Subcutaneous abdominal adipose tissue (tissue), 5 donors: ENCODE data around the gene ENOX2.

Source experiments
- H3K27ac ChIP-seq: one replicate; pipeline ENCODE4 v1.7.0; 2013; ENCODE audit warnings: low read depth, mild to moderate bottlenecking, inconsistent platforms, low read length, moderate library complexity
- H3K27me3 ChIP-seq, 5 donors: one replicate each; pipeline ENCODE4 v1.7.0; 2013; ENCODE audit warnings: low read length in 5 of 5, inconsistent platforms in 1 of 5; ENCODE audit not compliant: control insufficient read depth in 5 of 5, insufficient read depth in 4 of 5
- H3K36me3 ChIP-seq, 5 donors: one replicate each; pipeline ENCODE4 v1.7.0; 2013; ENCODE audit warnings: low read length in 5 of 5; ENCODE audit not compliant: control insufficient read depth in 5 of 5, insufficient read depth in 5 of 5
- H3K4me1 ChIP-seq, 5 donors: one replicate each; pipeline ENCODE4 v1.7.0; 2013; ENCODE audit warnings: low read length in 5 of 5, mild to moderate bottlenecking in 3 of 5, moderate library complexity in 1 of 5; ENCODE audit not compliant: control insufficient read depth in 5 of 5, insufficient read depth in 5 of 5
- H3K4me3 ChIP-seq, 5 donors: one replicate each; pipeline ENCODE4 v1.7.0; 2013; ENCODE audit warnings: low read length in 5 of 5, low read depth in 1 of 5
- H3K9ac ChIP-seq, 5 donors: one replicate each; pipeline ENCODE4 v1.7.0; 2013; ENCODE audit warnings: low read length in 5 of 5, mild to moderate bottlenecking in 4 of 5, moderate library complexity in 3 of 5
- H3K9me3 ChIP-seq, 5 donors: one replicate each; pipeline ENCODE4 v1.7.0; 2013; ENCODE audit warnings: low read length in 5 of 5; ENCODE audit not compliant: control insufficient read depth in 5 of 5
- donor health status: healthy.
- donor health status: healthy.
- donor health status: healthy.
- donor health status: healthy.
- donor health status: healthy.

ENOX2 gene

GRCh38 chrX:130578906-130579305 lies 324.1 kb downstream of the ENOX2 start:
- Histone ChIP-seq H3K9me3 (no peaks in the 10 kb centered on the region), H3K4me3 (no peak overlapping the region), H3K27me3 (peaks cover 0 to 6% (median 3%) of the 10 kb centered on the region in 5 donors), H3K27ac (no peak overlapping the region), H3K36me3 (no peaks in the 10 kb centered on the region), H3K9ac (no peak overlapping the region), H3K4me1 (no peaks in the 10 kb centered on the region)

GRCh38 chrX:130577431-130577830 lies 325.6 kb downstream of the ENOX2 start:
- no peak overlapping the region for H3K27ac ChIP-seq
- H3K4me3 ChIP-seq, result no peak overlapping the region
- H3K9me3 ChIP-seq, result no peaks in the 10 kb centered on the region
- no peaks in the 10 kb centered on the region for H3K36me3 ChIP-seq
- H3K27me3 ChIP-seq, result peaks cover 0 to 6% (median 3%) of the 10 kb centered on the region in 5 donors
- H3K4me1 ChIP-seq, result no peaks in the 10 kb centered on the region
- no peak overlapping the region for H3K9ac ChIP-seq

- Histone ChIP-seq H3K4me3 (no peak overlapping the region), H3K9ac (no peak overlapping the region), H3K27me3 (peaks cover 0 to 6% (median 3%) of the 10 kb centered on the region in 5 donors)
Measured at GRCh38 chrX:130575831-130576389, 327.1 kb downstream of the ENOX2 start.

More at GRCh38 chrX:130575831-130576389, 327.1 kb downstream of the ENOX2 start:
- Histone ChIP-seq H3K27ac (no peak overlapping the region), H3K4me1 (no peaks in the 10 kb centered on the region), H3K9me3 (no peaks in the 10 kb centered on the region), H3K36me3 (no peaks in the 10 kb centered on the region)
